Keratinocyte (primary cell): ENCODE results near the gene MET. TPM values are rescaled to one million over a fixed set of nuclear protein-coding genes. Genes with fewer than 3 reads are reported as not detected.

ENCODE experiments used
- DNase-seq: peaks from one replicate; pipeline ENCODE4 v3.0.0-alpha.2; 2011; ENCODE audit warnings: low read depth, missing footprints, low spot score
- FAIRE-seq: peaks from 2 replicates; lab custom pipeline; 2011; peaks lifted over from hg19 to GRCh38; lab: Jason Lieb, UNC
- H2AFZ ChIP-seq: 2 replicates; pipeline ENCODE4 v1.6.0; 2012; ENCODE audit warnings: low read length, control low read depth, inconsistent platforms; ENCODE audit not compliant: control insufficient read depth
- H3K27ac ChIP-seq: 2 replicates; pipeline ENCODE4 v1.5.1; 2011; ENCODE audit warnings: low read length; ENCODE audit not compliant: control insufficient read depth, insufficient read depth
- H3K27me3 ChIP-seq: 3 replicates; pipeline ENCODE4 v1.6.0; 2011; ENCODE audit warnings: low read length; ENCODE audit not compliant: control insufficient read depth, insufficient read depth; ENCODE audit errors: extremely low read depth
- H3K36me3 ChIP-seq, 2 experiments: 2 replicates in 1 of 2; 3 replicates in 1 of 2; pipeline ENCODE4 v1.5.1; 2011; ENCODE audit warnings: low read length in 2 of 2, mild to moderate bottlenecking in 1 of 2; ENCODE audit not compliant: control insufficient read depth in 2 of 2, insufficient read depth in 2 of 2; ENCODE audit errors: extremely low read depth in 1 of 2
- H3K4me1 ChIP-seq: 3 replicates; pipeline ENCODE4 v1.5.1; 2011; ENCODE audit warnings: low read length; ENCODE audit not compliant: control insufficient read depth, insufficient read depth; ENCODE audit errors: extremely low read depth
- H3K4me2 ChIP-seq: 3 replicates; pipeline ENCODE4 v1.6.0; 2011; ENCODE audit warnings: low read depth, low read length; ENCODE audit not compliant: control insufficient read depth, insufficient read depth; ENCODE audit errors: extremely low read depth
- H3K4me3 ChIP-seq, 3 experiments: fragments of 200-600 bp in 1 of 3; sonication (generic) in 1 of 3; 2 replicates in 2 of 3; 3 replicates in 1 of 3; pipeline ENCODE4 v1.5.1; 2011 to 2016; ENCODE audit warnings: low read length in 3 of 3, mild to moderate bottlenecking in 3 of 3, control low read depth in 2 of 3, inconsistent platforms in 1 of 3, low read depth in 1 of 3, mixed read lengths in 1 of 3, mixed run types in 1 of 3, moderate library complexity in 1 of 3; ENCODE audit not compliant: control insufficient read depth in 2 of 3, insufficient read depth in 2 of 3; ENCODE audit errors: extremely low read depth in 1 of 3
- H3K79me2 ChIP-seq: 2 replicates; pipeline ENCODE4 v1.6.0; 2012; ENCODE audit warnings: low read length; ENCODE audit not compliant: control insufficient read depth, insufficient read depth
- H3K9ac ChIP-seq: 3 replicates; pipeline ENCODE4 v1.6.0; 2011; ENCODE audit warnings: low read length; ENCODE audit not compliant: control insufficient read depth, insufficient read depth; ENCODE audit errors: extremely low read depth
- H3K9me1 ChIP-seq: 3 replicates; pipeline ENCODE4 v1.6.0; 2011; ENCODE audit warnings: low read length; ENCODE audit not compliant: control insufficient read depth, insufficient read depth; ENCODE audit errors: extremely low read depth
- H3K9me3 ChIP-seq: 2 replicates; pipeline ENCODE4 v1.5.1; 2012; ENCODE audit warnings: low read depth, low read length; ENCODE audit not compliant: control insufficient read depth
- H4K20me1 ChIP-seq: 3 replicates; pipeline ENCODE4 v1.6.0; 2011; ENCODE audit warnings: low read length; ENCODE audit not compliant: control insufficient read depth, insufficient read depth; ENCODE audit errors: extremely low read depth
- CTCF ChIP-seq, 3 experiments: IDR thresholded peaks in 1 of 3; conservative IDR thresholded peaks in 1 of 3; optimal IDR thresholded peaks in 1 of 3; 2 replicates in 2 of 3; 3 replicates in 1 of 3; pipeline versions ENCODE3 to v1.5.1; 2011; ENCODE audit warnings: low read length in 3 of 3, mild to moderate bottlenecking in 3 of 3, moderate library complexity in 2 of 3, control low read depth in 1 of 3, inconsistent platforms in 1 of 3; ENCODE audit not compliant: insufficient read depth in 2 of 3; ENCODE audit errors: extremely low read depth in 1 of 3
- EZH2 ChIP-seq: IDR thresholded peaks from one replicate; pipeline ENCODE4 v1.6.1; 2012; ENCODE audit warnings: inconsistent platforms, mild to moderate bottlenecking, low read length, moderate library complexity
- dilution Hi-C: fragments of 300-500 bp; cut with MboI; formaldehyde crosslinking; loops from one replicate; pipeline ENCODE4 v1.7.0; 2020; ENCODE audit warnings: low sequenced_read_pairs; ENCODE audit not compliant: extremely low pct_ligation_motif_present
- polyA plus RNA-seq, 5 experiments: library from polyadenylated mRNA; depleted of rRNA in 3 of 5; stranded (reverse) in 3 of 5; stranded (forward) in 1 of 5; unstranded in 1 of 5; fragments of >200 nt; gene quantifications; 1 replicate in 1 of 5; 2 replicates in 3 of 5; 3 replicates in 1 of 5; pipeline versions ENCODE4 v1.2.1 to v1.2.3, GENCODE V29; 2011 to 2012; ENCODE audit warnings: missing spikeins in 2 of 5, low read depth in 1 of 5, low replicate concordance in 1 of 5

Gene MET
- polyA plus RNA-seq, 1 donor (not counting 4 experiments of a cell fraction or from before 2014, with no cell fraction given) = 117 TPM

- no peaks in the 10 kb centered on the region for H3K27me3 ChIP-seq
- no peaks in the 10 kb centered on the region for H3K9me1 ChIP-seq
- H3K79me2 ChIP-seq = peaks cover 71% of the 10 kb centered on the region
- DNase-seq (no peak), FAIRE-seq (peak; percentile 85)
- no peaks in the 10 kb centered on the region for H4K20me1 ChIP-seq
- no peaks in the 10 kb centered on the region for H3K9me3 ChIP-seq
- H3K4me2 ChIP-seq = peak overlapping the region; percentile 81
- peaks cover 72% of the 10 kb centered on the region for H3K4me1 ChIP-seq
- dilution Hi-C loops = no loop called here
- H3K4me3 ChIP-seq = peak overlapping the region; percentile 27 to 51 (median 40)
- H3K36me3 ChIP-seq = peaks cover 5 to 26% of the 10 kb centered on the region in 2 experiments
- no peak overlapping the region for H2AFZ ChIP-seq
- peak overlapping the region; percentile 88 for H3K27ac ChIP-seq
- TF ChIP-seq EZH2 (no peak), CTCF (optimal IDR thresholded peaks at IDR 0.05 in 1 of 3, IDR thresholded peaks at IDR 0.05 in 1 of 3, conservative IDR thresholded peaks at IDR 0.05 in 1 of 3; ENCODE audit: extremely low read depth in 1 of 3, insufficient read depth in 2 of 3, low read length in 3 of 3) (no peak)
- peak overlapping the region; percentile 68 for H3K9ac ChIP-seq
These were observed 15.8 kb downstream of the MET start for GRCh38 chr7:116687801-116688201.

GRCh38 chr7:116689790-116690259, 17.8 kb downstream of the MET start:
- no peaks in the 10 kb centered on the region for H4K20me1 ChIP-seq
- H3K9ac ChIP-seq = peak overlapping the region; percentile 51
- H3K4me1 ChIP-seq = peaks cover 85% of the 10 kb centered on the region
- H3K9me1 ChIP-seq = no peaks in the 10 kb centered on the region
- TF ChIP-seq EZH2 = no peak
- no peak for TF ChIP-seq CTCF (optimal IDR thresholded peaks at IDR 0.05 in 1 of 3, IDR thresholded peaks at IDR 0.05 in 1 of 3, conservative IDR thresholded peaks at IDR 0.05 in 1 of 3; ENCODE audit: extremely low read depth in 1 of 3, insufficient read depth in 2 of 3, low read length in 3 of 3)
- peak overlapping the region; percentile 65 for H3K4me2 ChIP-seq
- H3K27ac ChIP-seq = peak overlapping the region; percentile 88
- FAIRE-seq (peak; percentile 81), DNase-seq (no peak)
- H3K36me3 ChIP-seq = peaks cover 5 to 24% of the 10 kb centered on the region in 2 experiments
- H2AFZ ChIP-seq = no peak overlapping the region
- H3K79me2 ChIP-seq = peaks cover 69% of the 10 kb centered on the region
- no peaks in the 10 kb centered on the region for H3K9me3 ChIP-seq
- no peaks in the 10 kb centered on the region for H3K27me3 ChIP-seq
- peak overlapping the region in 1 of 3 experiments; percentile 4 for H3K4me3 ChIP-seq
- dilution Hi-C loops = no loop called here
